HEK293T (cell line): ENCODE results near the gene ATXN7.

Experiments
- CTCF ChIA-PET: fragments of 350-600 bp; formaldehyde crosslinking; extraction: SDS; loops from one replicate; lab custom pipeline; 2021; ENCODE audit warnings: antibody characterized with exemption, inconsistent platforms; lab: Yijun Ruan, JAX
- POLR2A ChIA-PET: fragments of 350-600 bp; formaldehyde crosslinking; extraction: SDS; loops from one replicate; lab custom pipeline; 2020; ENCODE audit warnings: antibody characterized with exemption, inconsistent platforms; lab: Yijun Ruan, JAX
- DNase-seq: peaks from one replicate; pipeline ENCODE4 v3.0.0; 2012; ENCODE audit warnings: mixed read lengths; ENCODE audit errors: extremely low spot score
- ARNT ChIP-seq: fragments of 450-650 bp; IDR thresholded peaks from 2 replicates; pipeline ENCODE4 v1.6.1; 2017; ENCODE audit warnings: mild to moderate bottlenecking
- BHLHE40 ChIP-seq: fragments of 450-650 bp; IDR thresholded peaks from 2 replicates; pipeline ENCODE4 v1.6.1; 2016; ENCODE audit warnings: mild to moderate bottlenecking, moderate library complexity, borderline replicate concordance
- CTBP1 ChIP-seq: fragments of 450-650 bp; IDR thresholded peaks from 2 replicates; pipeline ENCODE4 v1.6.1; 2016; ENCODE audit warnings: borderline replicate concordance
- ELF4 ChIP-seq: fragments of 450-650 bp; IDR thresholded peaks from 2 replicates; pipeline ENCODE4 v1.6.1; 2017; ENCODE audit warnings: antibody characterized with exemption
- FOXA1 ChIP-seq: fragments of 450-650 bp; IDR thresholded peaks from 2 replicates; pipeline ENCODE4 v1.6.1; 2016; ENCODE audit warnings: mild to moderate bottlenecking
- FOXK2 ChIP-seq: fragments of 450-650 bp; IDR thresholded peaks from 2 replicates; pipeline ENCODE4 v1.6.1; 2016; ENCODE audit warnings: mild to moderate bottlenecking
- FOXM1 ChIP-seq: fragments of 450-650 bp; IDR thresholded peaks from 2 replicates; pipeline ENCODE4 v1.6.1; 2017; ENCODE audit warnings: mild to moderate bottlenecking, borderline replicate concordance
- HDGF ChIP-seq: fragments of 450-650 bp; IDR thresholded peaks from 2 replicates; pipeline ENCODE4 v1.6.1; 2017; ENCODE audit warnings: antibody characterized with exemption, borderline replicate concordance
- L3MBTL2 ChIP-seq: fragments of 450-650 bp; conservative IDR thresholded peaks from 2 replicates; pipeline ENCODE4 v1.6.1; 2016; ENCODE audit warnings: mild to moderate bottlenecking
- LEF1 ChIP-seq: fragments of 450-650 bp; IDR thresholded peaks from 2 replicates; pipeline ENCODE4 v1.6.1; 2017; ENCODE audit warnings: mild to moderate bottlenecking, borderline replicate concordance
- NFRKB ChIP-seq: fragments of 450-650 bp; IDR thresholded peaks from 2 replicates; pipeline ENCODE4 v1.6.1; 2016; ENCODE audit warnings: mild to moderate bottlenecking, moderate library complexity
- SP1 ChIP-seq: fragments of 450-650 bp; IDR thresholded peaks from 2 replicates; pipeline ENCODE4 v1.6.1; 2017
- SUZ12 ChIP-seq: fragments of 450-650 bp; IDR thresholded peaks from 2 replicates; pipeline ENCODE4 v1.6.1; 2016; ENCODE audit warnings: mild to moderate bottlenecking
- TARDBP ChIP-seq: fragments of 450-650 bp; IDR thresholded peaks from 2 replicates; pipeline ENCODE4 v1.6.1; 2016
- ZNF384 ChIP-seq: fragments of 450-650 bp; IDR thresholded peaks from 2 replicates; pipeline ENCODE4 v1.6.1; 2016
- TF ChIP-seq, protein P1 (sequence below): fragments of 450-650 bp; IDR thresholded peaks from 2 replicates; pipeline ENCODE4 v1.6.1; 2016

Gene ATXN7

DNA sequence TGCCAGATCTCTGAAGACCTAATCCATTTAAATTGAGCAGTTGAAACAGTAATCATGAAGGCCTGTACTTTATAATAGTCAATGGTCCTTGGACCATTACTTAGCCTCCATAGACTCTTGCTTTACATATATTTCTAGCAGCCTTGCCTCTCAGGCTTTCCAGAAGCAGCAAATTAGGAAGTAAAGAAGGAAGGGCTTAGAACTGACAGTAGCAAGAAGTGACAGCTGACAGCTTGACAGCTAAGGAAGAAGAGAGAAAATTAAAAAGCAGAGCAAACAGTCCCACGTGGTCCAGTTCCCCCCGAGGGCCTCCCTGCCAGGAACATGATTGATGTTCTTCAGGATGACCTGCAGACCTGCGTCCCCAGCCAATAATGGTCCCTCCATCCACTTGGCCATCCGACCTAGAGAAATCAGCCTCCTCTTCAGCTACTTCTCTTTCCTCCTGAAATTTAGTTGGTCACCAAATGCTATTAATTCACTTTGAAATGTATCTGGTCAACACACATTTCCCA is 174.6 kb downstream of the ATXN7 start:
- TF ChIP-seq, protein P1, sequence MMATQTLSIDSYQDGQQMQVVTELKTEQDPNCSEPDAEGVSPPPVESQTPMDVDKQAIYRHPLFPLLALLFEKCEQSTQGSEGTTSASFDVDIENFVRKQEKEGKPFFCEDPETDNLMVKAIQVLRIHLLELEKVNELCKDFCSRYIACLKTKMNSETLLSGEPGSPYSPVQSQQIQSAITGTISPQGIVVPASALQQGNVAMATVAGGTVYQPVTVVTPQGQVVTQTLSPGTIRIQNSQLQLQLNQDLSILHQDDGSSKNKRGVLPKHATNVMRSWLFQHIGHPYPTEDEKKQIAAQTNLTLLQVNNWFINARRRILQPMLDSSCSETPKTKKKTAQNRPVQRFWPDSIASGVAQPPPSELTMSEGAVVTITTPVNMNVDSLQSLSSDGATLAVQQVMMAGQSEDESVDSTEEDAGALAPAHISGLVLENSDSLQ, result peak; percentile 41; the same call in 1 of the 2 replicates
- TF ChIP-seq FOXM1, result no peak
- ChIA-PET CTCF (no interaction called here), POLR2A (no interaction called here)
- no peak for DNase-seq

DNA sequence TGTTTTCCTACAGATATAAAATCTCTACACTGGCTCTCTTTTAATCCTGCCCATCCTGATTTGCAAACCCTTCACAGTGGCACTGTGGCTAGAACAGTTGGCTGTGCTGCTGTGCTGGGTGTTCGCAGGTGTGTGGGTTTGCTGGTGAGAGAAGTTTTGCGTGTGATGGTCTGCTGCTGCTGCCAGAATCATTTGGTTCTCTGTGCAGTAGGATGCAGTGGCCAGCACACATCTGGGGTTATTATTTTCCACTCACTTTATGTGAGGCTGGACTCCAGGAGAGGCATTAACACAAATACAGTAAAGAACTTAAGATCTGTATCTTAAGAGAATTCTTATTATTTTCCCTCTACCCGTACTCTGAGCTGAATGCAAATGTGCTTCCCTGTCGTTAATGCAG is 175.7 kb downstream of the ATXN7 start:
- TF ChIP-seq FOXA1 (no peak), SUZ12 (no peak), FOXK2 (no peak), L3MBTL2 (no peak), CTBP1 (no peak), ZNF384 (no peak), TARDBP (no peak), HDGF (no peak)
- no peak for DNase-seq
- ChIA-PET POLR2A (interaction anchor here (1.1 kb wide), 1 partner anchor 13 kb away, joined by 3 read pairs; no protein-coding TSS in a partner anchor), CTCF (interaction anchor here (0.5 to 0.6 kb wide), 2 partner anchors 13 to 70 kb away, joined by 3 read pairs; no protein-coding TSS in a partner anchor)

DNA sequence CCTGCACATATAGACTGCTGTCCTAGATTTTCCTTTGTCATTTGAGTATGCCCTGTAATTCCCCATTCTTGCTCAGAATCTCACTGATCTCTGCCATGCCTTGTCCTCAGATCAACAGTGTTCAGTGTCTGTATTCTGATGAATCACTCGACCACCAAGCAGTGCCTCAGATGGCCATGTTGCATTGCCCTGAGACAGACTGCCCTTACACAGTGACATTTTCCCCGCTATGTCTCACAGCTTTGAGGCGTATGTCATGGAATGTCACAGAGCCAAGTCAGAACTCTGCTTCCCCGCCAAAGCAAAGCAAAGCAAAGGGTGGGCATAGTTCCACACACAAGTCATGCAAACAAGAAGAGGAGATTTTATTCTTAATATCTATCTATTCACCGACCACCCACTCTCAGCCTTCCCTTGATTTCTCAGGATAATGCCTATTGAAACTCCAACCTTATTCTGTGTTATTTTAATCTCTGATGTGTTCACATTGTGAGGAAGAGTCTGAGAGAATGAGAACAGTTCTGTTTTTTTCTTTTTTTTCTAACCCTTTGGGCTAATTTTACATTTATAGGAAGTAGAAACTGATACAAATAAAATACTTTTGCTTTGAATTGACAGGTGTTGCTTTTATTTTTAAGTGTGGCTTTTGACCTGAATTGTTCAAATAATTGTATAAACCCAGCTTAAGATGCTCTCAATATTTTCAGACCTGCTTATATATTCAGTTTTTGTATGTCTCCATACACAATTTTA is 176.5 kb downstream of the ATXN7 start:
- TF ChIP-seq CTBP1, result no peak
- no peak for TF ChIP-seq BHLHE40
- TF ChIP-seq FOXK2, result no peak
- TF ChIP-seq TARDBP, result no peak
- DNase-seq, result no peak
- CTCF ChIA-PET, result interaction anchor here (0.5 to 0.6 kb wide), 2 partner anchors 12 to 70 kb away, joined by 3 read pairs; no protein-coding TSS in a partner anchor
- POLR2A ChIA-PET, result interaction anchor here (1.1 kb wide), 1 partner anchor 13 kb away, joined by 3 read pairs; no protein-coding TSS in a partner anchor

DNA sequence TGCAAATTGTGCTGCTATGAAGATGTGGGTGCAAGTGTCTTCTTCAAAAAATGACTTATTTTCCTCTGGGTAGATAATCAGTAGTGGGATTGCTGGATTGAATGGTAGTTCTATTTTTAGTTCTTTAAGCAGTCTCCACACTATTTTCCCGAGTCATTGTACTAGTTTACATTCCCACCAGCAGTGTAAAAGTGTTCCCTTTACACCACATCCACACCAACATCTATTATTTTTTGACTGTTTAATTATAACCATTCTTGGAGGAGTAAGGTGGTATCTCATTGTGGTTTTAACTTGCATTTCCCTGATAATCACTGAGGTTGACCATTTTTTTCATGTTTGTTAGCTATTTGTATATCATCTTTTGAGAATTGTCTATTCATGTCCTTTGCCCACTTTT is 179.3 kb downstream of the ATXN7 start:
- CTCF ChIA-PET, result interaction anchor here (0.6 kb wide), 1 partner anchor 124 kb away, joined by 3 read pairs; no protein-coding TSS in a partner anchor
- TF ChIP-seq LEF1, result no peak
- TF ChIP-seq, protein P1, result no peak
- no peak for TF ChIP-seq L3MBTL2
- no peak for TF ChIP-seq FOXM1
- no peak for TF ChIP-seq ELF4
- TF ChIP-seq CTBP1, result no peak
- no peak for TF ChIP-seq SP1
- TF ChIP-seq ZNF384, result no peak
- no peak for TF ChIP-seq FOXK2
- TF ChIP-seq SUZ12, result no peak
- TF ChIP-seq TARDBP, result no peak
- no peak for TF ChIP-seq FOXA1
- TF ChIP-seq HDGF, result no peak
- TF ChIP-seq NFRKB, result no peak
- TF ChIP-seq BHLHE40, result no peak
- no peak for TF ChIP-seq ARNT
- DNase-seq, result no peak
- POLR2A ChIA-PET, result no interaction called here

DNA sequence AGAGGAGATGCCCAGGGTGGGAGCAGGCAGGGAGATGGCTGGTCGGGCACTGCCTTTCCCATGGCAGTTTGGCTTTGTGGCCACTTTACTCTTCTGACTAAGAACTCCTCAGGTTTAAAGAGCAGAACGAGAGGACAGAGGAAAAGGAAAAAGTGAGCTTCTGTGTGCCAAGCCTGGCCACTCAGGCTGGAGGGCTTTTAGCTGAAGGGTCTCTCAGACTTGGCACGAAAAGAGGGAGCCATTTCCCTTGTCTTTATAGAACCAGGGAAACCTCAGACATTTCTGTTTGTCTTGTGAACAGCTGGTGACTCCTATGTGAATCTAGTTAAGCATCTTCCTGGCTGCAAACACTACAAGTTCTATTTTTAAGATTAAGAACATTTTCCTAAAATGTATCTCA is 182.9 kb downstream of the ATXN7 start:
- no peak for DNase-seq
- no peak for TF ChIP-seq TARDBP
- TF ChIP-seq, protein P1, result no peak
- TF ChIP-seq SUZ12, result no peak
- TF ChIP-seq LEF1, result no peak
- TF ChIP-seq CTBP1, result no peak
- no peak for TF ChIP-seq FOXK2
- TF ChIP-seq BHLHE40, result no peak
- TF ChIP-seq ARNT, result no peak
- TF ChIP-seq HDGF, result no peak
- no peak for TF ChIP-seq ELF4
- TF ChIP-seq NFRKB, result no peak
- no peak for TF ChIP-seq ZNF384
- no peak for TF ChIP-seq SP1
- TF ChIP-seq L3MBTL2, result no peak
- TF ChIP-seq FOXA1, result no peak
- no peak for TF ChIP-seq FOXM1
- CTCF ChIA-PET, result no interaction called here
- POLR2A ChIA-PET, result no interaction called here

DNA sequence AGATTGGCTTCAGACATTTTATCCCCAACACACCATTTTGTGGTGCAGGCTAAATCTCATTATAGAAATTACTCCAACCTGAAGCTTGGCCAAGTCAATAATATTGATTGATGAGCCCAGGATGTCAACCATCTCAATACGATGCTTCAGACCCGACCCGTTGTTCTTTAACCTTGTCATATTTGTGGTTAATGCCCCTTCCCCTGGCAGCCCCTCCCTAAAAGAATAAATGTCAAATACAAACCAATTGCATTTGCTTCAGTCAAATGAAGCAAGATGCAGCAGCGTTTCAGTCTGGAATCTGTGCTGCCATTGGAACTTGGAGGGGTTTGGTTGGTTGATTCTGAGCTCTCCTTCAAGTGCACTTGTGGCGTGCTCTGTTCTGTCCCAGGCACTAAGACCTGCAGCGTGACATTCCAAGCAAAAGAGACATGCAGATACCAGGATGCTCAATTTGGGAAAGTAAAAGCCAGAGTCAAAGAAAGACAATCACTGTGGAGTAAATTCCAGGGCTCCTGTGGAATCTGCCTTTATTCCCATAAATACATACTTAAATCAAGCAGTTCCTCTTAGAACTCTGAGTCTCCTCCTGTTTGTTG is 183.4 kb downstream of the ATXN7 start:
- no peak for DNase-seq
- ChIA-PET POLR2A (no interaction called here), CTCF (no interaction called here)
- TF ChIP-seq FOXA1 (no peak), BHLHE40 (no peak), SUZ12 (no peak), HDGF (no peak), L3MBTL2 (no peak), FOXM1 (no peak), ZNF384 (no peak), ELF4 (no peak), TARDBP (no peak), FOXK2 (no peak), CTBP1 (no peak), NFRKB (no peak), ARNT (no peak), SP1 (no peak), LEF1 (no peak)
- TF ChIP-seq, protein P1, result no peak
